Measurements from ENCODE around the gene CIAO2B.
"Not testable (repeated sequence)": the region's sequence is repeated elsewhere in the genome, so short reads cannot be mapped to it uniquely, and the experiment has no call there.

CIAO2B gene

DNA sequence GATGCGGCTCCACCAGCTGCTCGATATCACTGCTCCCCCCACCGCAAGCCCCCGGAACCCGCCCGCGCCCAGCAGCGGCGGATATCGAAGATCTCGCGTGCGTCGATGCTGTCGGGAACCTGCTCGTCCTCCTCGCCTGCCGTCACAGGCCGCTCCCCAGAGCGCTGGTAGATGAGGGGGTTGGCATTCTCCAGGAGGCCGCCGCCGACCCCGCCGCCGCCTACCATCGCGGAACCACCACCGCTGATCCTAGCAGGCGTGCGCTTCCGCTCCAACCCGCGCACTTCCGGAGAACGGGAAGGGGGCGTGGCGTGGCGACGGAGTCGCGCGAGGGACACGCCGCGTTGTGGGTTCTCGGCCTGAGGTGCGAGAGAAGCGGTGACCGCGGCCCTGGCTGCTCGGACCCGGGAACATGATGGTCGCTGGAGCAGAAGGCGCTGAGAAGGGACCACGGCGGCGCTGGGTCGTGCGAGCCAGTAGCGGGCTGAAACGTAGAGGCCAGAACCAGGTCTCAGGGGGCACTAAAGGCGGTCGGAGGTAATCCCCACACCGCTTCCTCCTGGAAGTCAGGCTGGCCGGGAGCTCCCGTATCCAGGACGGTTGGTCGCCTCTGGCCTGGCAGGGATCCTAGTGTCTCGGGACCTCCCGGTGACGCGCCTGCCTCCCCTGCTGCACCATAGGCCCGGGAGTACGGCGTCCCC, at the start of gene CIAO2B:
CIAO2B (minus strand) TSS at position 265 of the 701 bp plus-strand sequence; CDS start at position 227, 38 bp downstream.
- DNase-seq (ENCODE audit: low read depth): peak; percentile 87

DNA sequence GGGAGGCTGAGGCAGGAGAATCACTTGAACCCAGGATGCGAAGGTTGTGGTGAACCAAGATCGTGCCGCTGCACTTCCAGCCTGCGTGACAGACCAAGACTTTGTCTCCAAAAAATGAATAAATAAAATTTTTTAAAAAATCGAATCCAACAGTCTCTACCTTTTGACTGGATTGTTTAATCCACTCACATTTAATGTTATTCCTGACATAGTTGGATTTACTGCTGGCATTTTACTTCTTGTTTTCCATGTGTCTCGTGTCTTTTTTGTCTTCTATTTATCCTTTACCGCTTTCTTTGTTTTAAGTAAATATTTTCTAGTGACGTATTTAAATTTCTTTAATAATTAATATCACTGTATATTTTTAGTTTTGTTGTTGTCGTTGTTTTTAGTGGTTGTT, 48.8 kb upstream of the CIAO2B start:
- DNase-seq (ENCODE audit: low read depth): no peak

DNA sequence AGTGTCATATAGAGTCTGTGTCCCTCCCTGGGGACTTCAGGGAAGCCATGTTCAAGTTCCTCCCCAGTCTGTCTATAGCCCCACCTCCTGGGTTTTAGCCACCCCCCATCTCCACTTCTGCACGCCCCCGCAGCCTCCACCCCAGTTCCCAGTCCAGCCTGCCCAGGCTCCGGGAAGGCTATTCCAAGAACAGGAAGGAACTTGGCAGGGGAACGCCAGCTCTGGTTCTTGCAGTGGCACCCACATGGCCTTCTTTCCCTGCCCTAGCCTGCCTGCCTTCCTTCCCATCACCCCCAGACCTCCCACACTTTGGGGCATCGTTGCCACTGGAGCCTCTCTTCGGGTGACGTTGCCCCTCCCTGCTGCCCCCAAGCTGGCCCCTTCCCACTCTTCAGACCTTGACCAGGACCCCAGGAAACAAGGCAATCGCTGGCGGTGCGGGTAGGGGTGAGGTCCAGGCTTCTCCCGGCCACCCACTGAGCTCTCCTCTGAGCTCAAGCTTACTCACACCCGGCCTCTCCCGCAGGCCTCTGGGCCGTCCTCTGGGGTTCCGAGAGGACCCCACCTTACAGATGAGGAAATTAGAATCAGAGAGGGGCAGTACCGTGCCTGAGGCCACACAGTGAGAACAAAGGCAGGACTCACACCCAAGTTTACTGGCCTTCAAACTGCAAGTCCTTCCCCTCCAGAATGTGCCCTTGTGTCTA, 45.0 kb upstream of the CIAO2B start:
- DNase-seq (ENCODE audit: low read depth): no peak

DNA sequence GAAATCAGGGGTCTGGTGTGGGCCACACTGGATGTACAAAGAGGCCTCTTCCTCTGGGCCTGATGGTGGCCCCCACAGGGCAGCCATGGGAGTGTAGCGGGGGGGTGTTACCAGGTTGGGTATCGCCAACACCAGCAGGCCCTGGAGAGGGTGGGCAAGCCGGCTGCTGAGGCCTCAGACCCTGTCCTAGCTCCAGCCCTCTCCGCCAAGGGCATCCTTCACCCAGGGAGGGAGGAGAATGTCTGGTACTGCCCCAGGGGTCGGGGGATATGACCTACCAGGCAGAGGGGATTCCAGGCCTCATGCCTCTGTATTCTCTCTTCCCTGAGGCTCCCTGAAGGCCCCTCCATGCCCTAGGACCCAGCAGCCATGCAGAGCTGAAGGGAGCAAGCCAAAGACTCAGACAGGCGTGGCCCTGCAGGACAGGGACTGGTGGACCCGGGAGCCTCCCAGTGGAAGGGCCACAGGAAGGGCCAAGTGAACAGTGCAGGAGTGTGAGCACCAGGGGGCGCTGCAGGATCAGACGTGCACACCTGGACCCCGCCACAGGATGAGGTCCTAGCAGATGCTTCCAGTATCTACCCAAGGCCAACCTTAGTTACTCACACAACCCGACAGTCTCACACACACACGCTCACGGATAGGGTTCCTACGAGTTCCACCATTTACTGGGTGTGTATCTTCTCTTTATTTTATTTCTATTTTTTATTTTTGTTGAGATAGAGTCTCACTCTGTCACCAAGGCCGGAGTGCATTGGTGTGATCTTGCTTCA, 43.3 kb upstream of the CIAO2B start:
- DNase-seq (ENCODE audit: low read depth): peak; percentile 93

DNA sequence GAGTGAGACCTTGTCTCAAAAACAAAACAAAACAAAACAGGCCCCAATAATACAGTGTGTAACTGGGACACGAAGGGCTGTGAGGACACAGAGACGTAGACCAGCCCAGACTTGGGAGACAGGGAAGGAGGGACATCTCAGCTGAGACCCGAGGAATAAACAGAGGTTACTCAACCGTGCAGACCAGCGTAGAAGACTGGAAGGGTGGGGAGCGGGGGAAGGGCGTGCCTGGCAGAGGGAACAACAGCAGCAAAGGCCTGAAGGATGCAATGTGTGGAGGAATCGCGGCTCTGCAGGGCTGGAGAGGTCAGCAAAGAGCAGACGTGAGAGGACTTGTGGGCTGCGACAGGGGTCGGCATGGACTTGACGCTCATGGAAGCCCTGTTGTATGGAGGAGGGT, 42.5 kb upstream of the CIAO2B start:
- no peak for DNase-seq (ENCODE audit: low read depth)

DNA sequence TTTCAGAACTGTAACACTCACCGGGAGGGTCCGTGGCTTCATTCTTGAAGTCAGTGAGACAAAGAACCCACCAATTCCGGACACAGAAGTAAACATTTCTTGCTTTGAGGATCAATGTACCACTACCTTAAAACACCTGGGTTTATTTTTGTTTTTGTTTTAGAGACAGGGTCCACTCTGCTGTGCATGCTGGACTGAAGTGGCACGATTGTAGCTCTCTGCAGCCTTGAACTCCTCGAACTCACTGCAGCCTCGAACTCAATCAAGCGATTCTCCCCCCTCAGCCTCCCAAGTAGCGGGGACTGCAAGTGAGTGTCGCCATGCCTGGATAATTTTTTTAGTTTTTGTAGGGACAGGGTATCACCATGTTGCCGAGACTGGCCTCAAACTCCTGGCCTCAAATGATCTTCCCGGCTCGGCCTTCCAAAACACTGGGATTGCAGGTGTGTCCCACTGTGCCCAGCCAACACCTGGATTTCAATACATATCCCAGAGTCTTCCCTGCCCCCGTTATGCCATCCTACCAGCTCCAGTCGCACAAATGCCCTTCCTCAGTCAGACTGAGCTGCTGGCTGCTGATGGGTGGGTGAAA, 41.2 kb upstream of the CIAO2B start:
- DNase-seq (ENCODE audit: low read depth): no peak

DNA sequence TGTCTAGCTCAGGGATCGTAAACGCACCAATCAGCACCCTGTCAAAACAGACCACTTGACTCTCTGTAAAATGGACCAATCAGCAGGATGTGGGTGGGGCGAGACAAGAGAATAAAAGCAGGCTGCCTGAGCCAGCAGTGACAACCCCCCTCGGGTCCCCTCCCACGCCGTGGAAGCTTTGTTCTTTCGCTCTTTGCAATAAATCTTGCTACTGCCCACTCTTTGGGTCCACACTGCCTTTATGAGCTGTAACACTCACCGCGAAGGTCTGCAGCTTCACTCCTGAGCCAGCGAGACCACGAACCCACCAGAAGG, 40.7 kb upstream of the CIAO2B start:
- peak; percentile 9 for DNase-seq (ENCODE audit: low read depth)

DNA sequence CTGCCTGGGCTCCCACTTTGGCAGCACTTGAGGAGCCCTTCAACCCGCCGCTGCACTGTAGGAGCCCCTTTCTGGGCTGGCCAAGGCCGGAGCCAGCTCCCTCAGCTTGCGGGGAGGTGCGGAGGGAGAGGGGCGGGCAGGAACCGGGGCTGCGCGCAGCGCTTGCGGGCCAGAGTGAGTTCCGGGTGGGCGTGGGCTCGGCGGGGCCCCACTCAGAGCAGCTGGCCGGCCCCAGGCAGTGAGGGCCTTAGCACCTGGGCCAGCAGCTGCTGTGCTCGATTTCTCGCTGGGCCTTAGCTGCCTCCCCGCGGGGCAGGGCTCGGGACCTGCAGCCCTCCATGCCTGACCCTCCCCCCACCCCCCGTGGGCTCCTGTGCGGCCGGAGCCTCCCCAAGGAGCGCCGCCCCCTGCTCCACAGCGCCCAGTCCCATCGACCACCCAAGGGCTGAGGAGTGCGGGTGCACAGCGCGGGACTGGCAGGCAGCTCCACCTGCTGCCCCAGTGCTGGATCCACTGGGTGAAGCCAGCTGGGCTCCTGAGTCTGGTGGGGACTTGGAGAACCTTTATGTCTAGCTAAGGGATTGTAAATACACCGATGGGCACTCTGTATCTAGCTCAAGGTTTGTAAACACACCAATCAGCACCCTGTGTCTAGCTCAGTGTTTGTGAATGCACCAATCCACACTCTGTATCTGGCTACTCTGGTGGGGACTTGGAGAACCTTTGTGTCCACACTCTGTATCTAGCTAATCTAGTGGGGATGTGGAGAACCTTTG, 40.1 kb upstream of the CIAO2B start:
- DNase-seq (ENCODE audit: low read depth): not testable (repeated sequence)

DNA sequence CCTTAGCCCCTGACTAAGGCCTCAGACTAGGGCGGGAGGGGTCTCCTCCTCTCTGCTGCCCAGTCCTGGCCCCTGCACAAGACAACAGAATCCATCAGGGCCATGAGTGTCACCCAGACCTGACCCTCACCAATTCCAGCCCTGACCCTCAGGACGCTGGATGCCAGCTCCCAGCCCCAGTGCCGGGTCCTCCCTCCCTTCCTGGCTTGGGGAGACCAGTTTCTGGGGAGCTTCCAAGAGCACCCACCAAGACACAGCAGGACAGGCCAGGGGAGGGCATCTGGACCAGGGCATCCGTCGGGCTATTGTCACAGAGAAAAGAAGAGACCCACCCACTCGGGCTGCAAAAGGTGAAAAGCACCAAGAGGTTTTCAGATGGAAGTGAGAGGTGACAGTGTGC, 39.5 kb upstream of the CIAO2B start:
- no peak for DNase-seq (ENCODE audit: low read depth)

DNA sequence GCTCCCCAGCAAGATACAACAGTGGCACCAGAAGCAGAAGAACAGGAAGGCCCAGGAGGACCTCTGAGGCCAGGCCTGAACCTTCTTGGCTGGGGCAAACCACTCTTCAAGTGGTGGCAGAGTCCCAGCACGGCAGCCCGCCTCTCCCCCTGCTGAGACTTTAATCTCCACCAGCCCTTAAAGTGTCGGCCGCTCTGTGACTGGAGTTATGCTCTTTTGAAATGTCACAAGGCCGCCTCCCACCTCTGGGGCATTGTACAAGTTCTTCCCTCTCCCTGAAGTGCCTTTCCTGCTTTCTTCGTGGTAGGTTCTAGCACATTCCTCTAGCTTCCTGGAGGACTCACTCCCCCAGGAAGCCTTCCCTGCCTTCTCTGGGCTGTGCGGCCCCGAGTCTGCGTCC, 38.8 kb upstream of the CIAO2B start:
- DNase-seq (ENCODE audit: low read depth): no peak

DNA sequence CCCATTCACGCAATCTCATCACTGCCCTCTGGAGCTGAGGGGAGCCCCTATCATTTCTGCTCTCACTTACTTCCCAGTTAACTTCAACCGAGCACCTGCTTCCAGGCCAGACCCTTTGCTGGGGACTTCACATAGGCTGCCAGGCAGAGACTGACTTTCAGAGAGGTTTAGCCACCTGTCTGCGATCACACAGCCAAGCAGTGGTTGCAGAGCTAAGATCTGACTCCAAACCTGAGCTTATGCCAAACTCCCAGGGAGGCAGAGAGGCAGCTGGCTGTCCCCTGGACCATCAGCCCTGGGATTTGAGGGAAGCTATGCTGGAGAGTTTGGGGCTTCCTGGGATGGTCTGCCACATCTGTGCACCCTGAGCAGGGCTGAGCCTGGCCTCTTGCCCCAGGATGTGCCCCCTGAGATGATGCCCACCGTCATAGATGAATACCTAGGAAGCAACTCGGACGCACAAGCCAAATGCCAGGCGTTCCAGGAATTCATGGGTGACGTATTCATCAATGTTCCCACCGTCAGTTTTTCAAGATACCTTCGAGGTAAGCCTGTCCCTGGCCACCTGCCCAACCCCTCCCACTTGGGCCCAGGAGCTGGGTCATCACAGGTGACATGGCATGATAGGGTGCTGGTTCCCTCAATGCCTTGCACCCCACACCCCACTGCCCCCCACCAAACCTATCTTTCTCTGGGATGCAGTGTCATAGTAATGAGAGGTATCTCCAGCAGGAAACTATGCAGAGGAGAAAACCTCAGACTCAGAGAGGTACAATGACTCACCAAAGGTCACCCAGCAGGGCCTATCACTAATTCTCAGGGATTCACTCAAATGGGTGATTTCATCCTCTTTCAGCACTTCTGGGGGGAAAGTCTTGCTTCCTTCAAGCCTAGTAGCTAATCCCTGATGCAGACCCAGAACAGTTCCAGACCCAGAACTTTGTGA, 36.8 kb upstream of the CIAO2B start:
- no peak for DNase-seq (ENCODE audit: low read depth)

DNA sequence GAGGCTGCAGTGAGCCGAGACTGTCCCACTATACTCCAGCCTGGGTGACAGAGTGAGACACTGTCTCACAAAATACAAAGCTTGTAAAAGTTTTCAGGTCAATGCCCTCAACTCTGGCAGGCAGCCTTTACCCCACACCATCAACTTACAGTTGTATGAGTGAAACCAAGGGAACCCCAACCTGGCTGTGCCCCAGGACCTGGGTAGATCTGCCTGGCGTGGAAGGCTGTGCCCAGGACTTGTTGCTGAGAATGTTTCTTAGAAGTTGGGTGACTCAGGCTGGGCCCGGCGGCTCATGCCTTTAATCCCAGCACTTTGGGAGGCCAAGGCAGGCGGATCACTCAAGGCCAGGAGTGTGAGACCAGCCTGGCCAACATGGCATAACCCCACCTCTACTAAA, 34.6 kb upstream of the CIAO2B start:
- DNase-seq (ENCODE audit: low read depth): no peak

DNA sequence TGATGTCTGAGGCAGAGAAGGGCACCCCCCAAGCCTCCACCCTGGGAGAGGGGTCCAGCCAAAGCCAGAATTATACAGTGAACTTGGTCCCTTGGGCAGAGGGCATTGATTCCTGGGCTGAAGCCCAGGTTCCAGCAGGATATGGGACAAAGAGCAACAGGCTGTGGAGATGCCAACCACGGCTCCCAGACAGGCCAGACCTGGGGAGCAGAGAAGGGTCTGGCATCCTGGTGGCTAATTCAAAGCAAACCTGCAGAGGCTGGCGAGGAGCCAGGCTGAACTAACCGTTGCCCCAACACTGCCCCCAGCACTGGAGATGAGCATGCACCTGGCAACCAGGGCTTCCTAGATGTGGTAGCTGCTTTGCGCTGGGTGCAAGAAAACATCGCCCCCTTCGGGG, 29.8 kb upstream of the CIAO2B start:
- no peak for DNase-seq (ENCODE audit: low read depth)

DNA sequence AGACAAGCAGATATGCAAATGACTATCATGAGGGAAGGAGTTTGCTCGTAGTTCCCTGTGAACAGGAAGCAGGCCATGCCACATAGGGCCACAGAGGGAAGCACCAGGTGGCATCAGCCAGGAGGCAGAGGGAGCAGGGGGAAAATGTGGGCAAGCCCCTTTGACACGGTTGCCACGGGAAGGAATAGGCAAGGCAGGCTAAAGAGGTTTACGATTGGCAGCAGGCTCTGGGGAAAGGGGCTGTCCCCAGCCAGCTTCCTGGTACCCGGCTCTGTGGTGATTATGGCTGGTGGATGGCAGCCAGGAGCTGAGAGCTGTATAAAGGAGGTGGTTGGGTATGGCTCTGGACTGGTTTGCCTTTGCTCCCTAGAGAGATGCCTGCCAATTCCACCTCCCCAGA, 27.7 kb upstream of the CIAO2B start:
- no peak for DNase-seq (ENCODE audit: low read depth)

DNA sequence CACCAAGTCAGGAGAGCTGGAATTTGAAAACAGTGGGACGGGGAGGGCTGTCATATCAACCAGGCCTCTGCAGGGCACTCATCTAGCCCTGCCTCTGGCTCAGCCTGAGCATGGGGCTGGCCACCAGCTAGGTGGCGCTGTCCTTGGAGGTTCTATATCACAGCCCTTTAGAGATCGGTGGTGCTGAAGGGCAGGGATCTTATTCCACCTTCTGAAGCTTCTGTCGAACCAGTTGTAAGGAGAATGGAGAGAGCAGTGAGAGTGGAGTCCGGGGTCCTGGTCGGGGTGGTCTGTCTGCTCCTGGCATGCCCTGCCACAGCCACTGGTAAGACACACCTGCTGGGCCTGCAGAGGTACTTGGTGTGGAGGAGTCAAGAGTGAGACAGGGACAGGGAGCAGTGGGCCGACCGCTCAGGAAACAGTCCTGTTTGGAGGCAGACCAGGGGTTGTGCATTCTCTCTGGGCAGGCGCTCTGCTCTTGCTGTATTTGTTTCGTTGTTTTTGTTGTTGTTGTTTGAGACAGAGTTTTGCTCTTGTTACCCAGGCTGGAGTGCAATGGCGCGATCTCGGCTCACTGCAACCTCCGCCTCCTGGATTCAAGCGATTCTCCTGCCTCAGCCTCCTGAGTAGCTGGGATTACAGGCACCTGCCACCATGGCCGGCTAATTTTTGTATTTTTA, 27.0 kb upstream of the CIAO2B start, which contains the start of gene CES3:
CES3 (plus strand) TSS at position 202 of the 680 bp plus-strand sequence; CDS start at position 244, 42 bp downstream.
- DNase-seq (ENCODE audit: low read depth): peak; percentile 38

DNA sequence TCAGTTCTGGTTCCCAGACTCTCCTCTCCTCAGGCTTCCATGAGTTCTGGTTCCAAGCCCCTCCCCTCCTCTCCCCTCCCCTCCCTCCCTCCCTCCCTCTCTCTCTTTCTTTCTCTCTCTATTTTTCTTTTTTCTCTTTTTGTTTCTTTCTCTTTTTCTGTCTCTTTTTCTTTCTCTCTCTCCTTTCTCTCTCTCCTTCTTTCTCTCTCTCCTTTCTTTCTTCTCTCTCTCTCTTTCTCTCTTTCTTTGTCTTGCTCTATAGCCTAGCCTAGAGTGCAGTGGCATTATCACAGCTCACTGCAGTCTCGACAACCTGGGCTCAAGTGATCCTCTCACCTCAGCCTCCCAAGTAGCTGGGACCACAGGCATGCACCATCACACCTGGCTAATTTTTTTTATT, 26.1 kb upstream of the CIAO2B start:
- DNase-seq (ENCODE audit: low read depth): no peak

DNA sequence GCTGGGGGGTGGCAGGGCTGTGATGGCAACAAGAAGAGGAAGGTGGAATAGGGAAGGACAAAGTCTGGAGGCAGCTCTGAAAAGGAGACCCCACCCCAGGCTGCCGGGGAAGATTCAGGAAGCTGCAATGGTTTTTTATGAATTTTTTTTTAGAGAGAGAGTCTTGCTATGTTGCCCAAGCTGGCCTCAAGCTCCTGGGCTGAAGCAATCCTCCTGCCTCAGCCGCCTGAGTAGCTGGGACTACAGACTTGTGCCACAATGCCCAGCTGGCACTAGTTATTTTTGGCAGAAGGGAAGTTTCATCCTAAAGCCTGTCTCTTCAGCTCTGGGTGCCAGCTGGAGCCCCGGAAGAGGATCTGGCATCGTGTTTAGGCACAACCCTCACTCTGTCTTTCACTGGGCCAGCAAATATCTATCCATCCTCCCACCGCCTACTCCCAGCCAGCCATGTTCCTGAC, 25.5 kb upstream of the CIAO2B start:
- DNase-seq (ENCODE audit: low read depth): no peak

DNA sequence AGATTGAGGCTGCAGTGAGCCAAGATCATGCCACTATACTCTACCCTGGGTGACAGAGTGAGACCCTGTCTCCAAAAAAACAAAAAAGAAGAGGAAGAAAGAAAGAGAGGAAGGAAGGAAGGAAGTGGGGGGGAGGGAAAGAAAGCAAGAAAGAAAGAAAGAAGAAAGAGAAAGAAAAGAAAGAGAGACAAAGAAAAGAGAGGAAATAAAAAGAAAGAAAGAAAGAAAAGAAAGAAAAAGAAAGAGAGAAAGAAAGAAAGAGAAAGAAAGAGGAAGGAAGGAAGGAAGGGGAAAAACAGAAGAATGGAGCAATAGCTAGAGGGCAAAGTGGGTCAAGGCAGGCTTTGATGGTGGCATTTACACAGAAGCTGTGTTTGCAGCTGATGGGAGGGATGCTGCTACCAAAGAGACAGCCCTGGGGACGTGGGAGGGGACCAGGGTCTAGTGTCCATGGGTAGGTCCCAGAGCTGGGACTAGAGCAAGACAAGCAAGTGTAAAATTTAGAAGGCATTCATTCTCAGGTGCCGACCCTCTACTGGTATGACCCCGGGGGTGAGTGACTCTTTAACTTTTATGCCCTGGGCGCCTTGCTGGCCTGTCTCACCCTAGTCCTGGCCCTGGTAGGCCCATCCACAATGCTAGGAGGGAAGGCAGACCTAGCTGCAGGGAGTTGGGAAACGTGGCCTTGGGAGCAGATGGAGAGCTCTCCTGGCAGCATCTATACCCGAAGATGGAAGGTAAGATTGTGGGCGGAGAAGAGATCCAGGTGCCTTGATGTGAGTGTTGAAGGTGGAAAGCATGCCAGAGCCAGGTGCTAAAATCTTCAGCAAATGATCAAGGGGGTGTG, 24.9 kb upstream of the CIAO2B start:
- DNase-seq (ENCODE audit: low read depth): no peak

DNA sequence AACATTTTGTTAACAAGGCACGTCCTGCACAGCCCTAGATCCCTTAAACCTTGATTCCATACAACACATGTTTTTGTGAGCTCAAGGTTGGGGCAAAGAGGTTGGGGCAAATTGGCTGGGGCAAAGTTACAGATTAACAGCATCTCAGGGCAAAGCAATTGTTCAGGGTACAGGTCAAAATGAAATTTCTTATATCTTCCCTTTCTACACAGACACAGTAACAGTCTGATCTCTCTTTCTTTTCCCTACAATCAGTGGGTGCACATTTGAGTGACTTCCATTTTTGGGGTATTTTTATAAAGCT, 21.9 kb upstream of the CIAO2B start:
- DNase-seq (ENCODE audit: low read depth): not testable (repeated sequence)
